ENCODE results near the gene GABRG3. TPM values are rescaled to one million over a fixed set of nuclear protein-coding genes. Genes with fewer than 3 reads are reported as not detected.

GABRG3 gene
- total RNA-seq, 2 donors from 2014 or later: not detected

GRCh38 chr15:27327467-27328025 lies 356.6 kb downstream of the GABRG3 start:
- H3K27me3 Mint-ChIP-seq (ENCODE audit: low read depth): no peaks in the 10 kb centered on the region
- no peaks in the 10 kb centered on the region for H3K4me1 Mint-ChIP-seq (ENCODE audit: low read depth)
- H3K4me3 Mint-ChIP-seq: no peak overlapping the region
- DNase-seq: no peak
- no peaks in the 10 kb centered on the region for H3K36me3 Mint-ChIP-seq (ENCODE audit: insufficient read depth in 2 of 2)
- no peak overlapping the region for H3K27ac Mint-ChIP-seq
- peaks cover 0 to 4% of the 10 kb centered on the region in 2 donors for H3K9me3 Mint-ChIP-seq
- no peak for ATAC-seq (replicated peaks in 1 of 2)

GRCh38 chr15:27328186-27328585 lies 357.2 kb downstream of the GABRG3 start:
- no peak overlapping the region for H3K27ac Mint-ChIP-seq
- no peak for ATAC-seq (replicated peaks in 1 of 2)
- no peaks in the 10 kb centered on the region for H3K36me3 Mint-ChIP-seq (ENCODE audit: insufficient read depth in 2 of 2)
- peaks cover 0 to 4% of the 10 kb centered on the region in 2 donors for H3K9me3 Mint-ChIP-seq
- H3K4me3 Mint-ChIP-seq: no peak overlapping the region
- no peaks in the 10 kb centered on the region for H3K27me3 Mint-ChIP-seq (ENCODE audit: low read depth)
- no peak for DNase-seq
- H3K4me1 Mint-ChIP-seq (ENCODE audit: low read depth): no peaks in the 10 kb centered on the region

- Mint-ChIP-seq H3K9me3 (peaks cover 0 to 4% of the 10 kb centered on the region in 2 donors), H3K27ac (no peak overlapping the region), H3K27me3 (ENCODE audit: low read depth) (no peaks in the 10 kb centered on the region), H3K4me1 (ENCODE audit: low read depth) (no peaks in the 10 kb centered on the region), H3K36me3 (ENCODE audit: insufficient read depth in 2 of 2) (no peaks in the 10 kb centered on the region), H3K4me3 (no peak overlapping the region)
- ATAC-seq (replicated peaks in 1 of 2) (no peak), DNase-seq (no peak)
Observed at GRCh38 chr15:27328608-27329007, 357.6 kb downstream of the GABRG3 start.

GRCh38 chr15:27330326-27330725 lies 359.3 kb downstream of the GABRG3 start:
- Mint-ChIP-seq H3K27me3 (ENCODE audit: low read depth) (no peaks in the 10 kb centered on the region), H3K4me1 (ENCODE audit: low read depth) (no peaks in the 10 kb centered on the region), H3K9me3 (peaks cover 0 to 2% of the 10 kb centered on the region in 2 donors), H3K27ac (no peak overlapping the region), H3K4me3 (no peak overlapping the region), H3K36me3 (ENCODE audit: insufficient read depth in 2 of 2) (no peaks in the 10 kb centered on the region)
- ATAC-seq (replicated peaks in 1 of 2): no peak
- no peak for DNase-seq

DNA sequence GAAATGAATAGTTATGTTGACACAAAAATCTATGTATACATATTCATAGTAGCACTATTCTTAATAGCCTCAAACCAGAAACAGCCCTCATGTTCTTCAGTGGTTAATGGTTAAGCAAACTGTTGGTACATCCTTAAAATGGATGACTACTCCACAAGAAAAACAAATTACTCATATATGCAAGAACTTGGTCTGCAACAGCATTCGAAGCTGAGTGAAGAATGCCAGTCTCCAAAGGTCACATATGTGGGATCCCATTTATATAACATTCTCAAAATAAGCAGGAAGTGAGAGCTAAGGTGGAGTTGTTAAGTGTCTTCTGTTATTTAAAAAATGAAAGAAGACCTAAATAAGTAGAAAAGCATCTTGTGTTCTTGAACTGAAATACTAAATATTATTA lies 365.7 kb downstream of the GABRG3 start:
- ATAC-seq (replicated peaks in 1 of 2): no peak
- Mint-ChIP-seq H3K4me1 (ENCODE audit: low read depth) (no peaks in the 10 kb centered on the region), H3K4me3 (no peak overlapping the region), H3K9me3 (no peaks in the 10 kb centered on the region), H3K27me3 (ENCODE audit: low read depth) (no peaks in the 10 kb centered on the region), H3K36me3 (ENCODE audit: insufficient read depth in 2 of 2) (no peaks in the 10 kb centered on the region), H3K27ac (no peak overlapping the region)
- no peak for DNase-seq

GRCh38 chr15:27339138-27339537 lies 368.2 kb downstream of the GABRG3 start:
- DNase-seq (no peak), ATAC-seq (replicated peaks in 1 of 2) (no peak)
- Mint-ChIP-seq H3K4me1 (ENCODE audit: low read depth) (no peaks in the 10 kb centered on the region), H3K36me3 (ENCODE audit: insufficient read depth in 2 of 2) (no peaks in the 10 kb centered on the region), H3K27ac (no peak overlapping the region), H3K27me3 (ENCODE audit: low read depth) (no peaks in the 10 kb centered on the region), H3K4me3 (no peak overlapping the region), H3K9me3 (peaks cover 0 to 1% of the 10 kb centered on the region in 2 donors)

- Mint-ChIP-seq H3K36me3 (ENCODE audit: insufficient read depth in 2 of 2) (no peaks in the 10 kb centered on the region), H3K27me3 (ENCODE audit: low read depth) (no peaks in the 10 kb centered on the region), H3K27ac (no peak overlapping the region), H3K4me3 (no peak overlapping the region), H3K9me3 (peaks cover 2 to 4% of the 10 kb centered on the region in 2 donors), H3K4me1 (ENCODE audit: low read depth) (no peaks in the 10 kb centered on the region)
- no peak for ATAC-seq (replicated peaks in 1 of 2)
- no peak for DNase-seq
Observed at GRCh38 chr15:27341780-27342343, 370.9 kb downstream of the GABRG3 start.

DNA sequence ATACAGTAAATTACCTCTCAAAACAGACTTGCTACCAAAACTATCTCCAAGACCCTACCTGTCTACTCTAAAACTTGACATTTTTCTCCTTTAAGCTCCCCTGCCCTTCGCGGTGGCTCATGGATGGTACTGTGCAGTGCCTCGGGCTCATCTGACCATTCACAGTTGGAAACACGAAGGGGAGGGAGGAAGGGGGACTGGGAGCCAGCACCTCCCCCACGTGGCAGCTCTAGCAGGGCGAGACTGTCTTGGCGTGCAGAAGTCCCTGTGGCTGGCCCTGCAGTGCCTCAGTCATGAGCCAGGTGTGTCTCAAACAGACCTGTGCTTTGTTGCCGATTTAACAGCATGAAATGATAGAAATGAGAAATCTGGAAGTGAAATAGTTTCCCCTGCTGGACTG lies 372.0 kb downstream of the GABRG3 start:
- Mint-ChIP-seq H3K36me3 (ENCODE audit: insufficient read depth in 2 of 2) (no peaks in the 10 kb centered on the region), H3K4me3 (no peak overlapping the region)
- no peak for DNase-seq

GRCh38 chr15:27352136-27352535 lies 381.2 kb downstream of the GABRG3 start:
- Mint-ChIP-seq H3K27ac (no peak overlapping the region), H3K27me3 (ENCODE audit: low read depth) (no peaks in the 10 kb centered on the region), H3K4me1 (ENCODE audit: low read depth) (no peaks in the 10 kb centered on the region), H3K36me3 (ENCODE audit: insufficient read depth in 2 of 2) (no peaks in the 10 kb centered on the region), H3K4me3 (no peak overlapping the region), H3K9me3 (peaks cover 2 to 3% of the 10 kb centered on the region in 2 donors)
- DNase-seq (no peak), ATAC-seq (replicated peaks in 1 of 2) (no peak)

More for the DNA sequence above, 372.0 kb downstream of the GABRG3 start:
- Mint-ChIP-seq H3K27ac (no peak overlapping the region), H3K9me3 (peaks cover 2 to 5% of the 10 kb centered on the region in 2 donors), H3K27me3 (ENCODE audit: low read depth) (no peaks in the 10 kb centered on the region), H3K4me1 (ENCODE audit: low read depth) (no peaks in the 10 kb centered on the region)
- no peak for ATAC-seq (replicated peaks in 1 of 2)

- H3K27me3 Mint-ChIP-seq (ENCODE audit: low read depth): no peaks in the 10 kb centered on the region
- no peak for DNase-seq
- no peaks in the 10 kb centered on the region for H3K4me1 Mint-ChIP-seq (ENCODE audit: low read depth)
- H3K9me3 Mint-ChIP-seq: peaks cover 2 to 3% of the 10 kb centered on the region in 2 donors
- no peak for ATAC-seq (replicated peaks in 1 of 2)
- H3K27ac Mint-ChIP-seq: no peak overlapping the region
- no peak overlapping the region for H3K4me3 Mint-ChIP-seq
- no peaks in the 10 kb centered on the region for H3K36me3 Mint-ChIP-seq (ENCODE audit: insufficient read depth in 2 of 2)
Observed at GRCh38 chr15:27353856-27354255, 382.9 kb downstream of the GABRG3 start.

DNA sequence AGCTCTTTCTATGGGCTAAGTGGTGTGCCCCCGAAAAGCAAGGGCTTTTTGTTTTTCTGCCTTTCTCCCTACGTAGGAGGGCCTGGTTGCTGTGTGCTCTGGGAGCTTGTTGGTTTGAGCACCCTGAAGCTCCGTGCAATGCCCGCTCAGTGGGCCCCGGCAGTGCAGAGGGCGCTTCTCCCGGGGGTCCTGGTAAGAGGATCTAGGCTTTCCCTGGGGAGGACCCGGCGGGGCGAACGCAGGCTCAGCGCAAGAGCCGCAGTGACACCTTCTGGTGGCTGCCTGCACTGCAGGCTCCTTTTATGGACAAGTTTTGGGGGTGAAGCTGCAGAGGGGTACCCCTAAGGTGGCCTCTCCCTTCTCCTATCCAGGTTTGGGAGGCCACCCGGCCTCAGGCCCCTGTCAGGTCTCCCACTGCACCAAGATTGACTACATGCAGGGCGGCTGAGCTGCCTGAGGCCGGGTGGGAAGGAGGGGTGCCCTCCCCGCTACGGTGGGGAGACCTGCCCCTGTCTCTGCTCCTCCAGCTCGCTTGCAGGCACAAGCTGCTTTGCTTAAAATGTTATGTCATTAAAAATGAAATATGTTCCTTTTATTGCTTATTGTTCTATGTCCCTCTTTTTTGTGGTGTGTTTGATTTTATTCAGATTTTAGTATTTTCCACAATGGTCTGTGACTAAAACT lies 387.9 kb downstream of the GABRG3 start:
- Mint-ChIP-seq H3K27ac (no peak overlapping the region), H3K36me3 (ENCODE audit: insufficient read depth in 2 of 2) (no peaks in the 10 kb centered on the region), H3K9me3 (peaks cover 0 to 2% of the 10 kb centered on the region in 2 donors), H3K4me3 (no peak overlapping the region), H3K4me1 (ENCODE audit: low read depth) (no peaks in the 10 kb centered on the region), H3K27me3 (ENCODE audit: low read depth) (no peaks in the 10 kb centered on the region)
- no peak for ATAC-seq (replicated peaks in 1 of 2)
- DNase-seq: peak; percentile 2 to 16

DNA sequence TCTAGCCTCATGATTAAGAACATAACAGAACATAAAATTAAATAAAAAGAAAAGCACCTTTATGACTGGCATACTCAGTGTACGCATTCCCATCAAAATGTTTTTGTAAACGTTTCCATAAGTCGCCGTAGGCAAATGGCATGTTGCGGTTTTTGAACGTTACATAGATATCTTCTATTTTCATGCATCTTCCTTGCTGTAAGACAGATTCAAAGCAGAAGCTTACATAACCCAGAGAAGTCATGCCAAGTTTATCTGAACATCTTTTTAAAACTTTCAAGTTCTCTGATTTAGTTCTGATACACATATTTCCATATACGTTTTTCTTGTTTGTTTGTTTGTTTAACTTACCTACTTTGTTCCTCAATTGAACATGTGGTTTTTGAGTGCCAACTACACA lies 388.6 kb downstream of the GABRG3 start:
- H3K9me3 Mint-ChIP-seq: peaks cover 0 to 2% of the 10 kb centered on the region in 2 donors
- H3K4me3 Mint-ChIP-seq: no peak overlapping the region
- ATAC-seq (replicated peaks in 1 of 2): no peak
- H3K36me3 Mint-ChIP-seq (ENCODE audit: insufficient read depth in 2 of 2): no peaks in the 10 kb centered on the region
- H3K4me1 Mint-ChIP-seq (ENCODE audit: low read depth): no peaks in the 10 kb centered on the region
- DNase-seq: no peak
- H3K27me3 Mint-ChIP-seq (ENCODE audit: low read depth): no peaks in the 10 kb centered on the region
- no peak overlapping the region for H3K27ac Mint-ChIP-seq

GRCh38 chr15:27360316-27360715 lies 389.3 kb downstream of the GABRG3 start:
- ATAC-seq (replicated peaks in 1 of 2): no peak
- no peak for DNase-seq
- H3K4me3 Mint-ChIP-seq: no peak overlapping the region
- H3K9me3 Mint-ChIP-seq: peaks cover 0 to 3% of the 10 kb centered on the region in 2 donors
- no peaks in the 10 kb centered on the region for H3K4me1 Mint-ChIP-seq (ENCODE audit: low read depth)
- no peaks in the 10 kb centered on the region for H3K36me3 Mint-ChIP-seq (ENCODE audit: insufficient read depth in 2 of 2)
- H3K27ac Mint-ChIP-seq: no peak overlapping the region
- no peaks in the 10 kb centered on the region for H3K27me3 Mint-ChIP-seq (ENCODE audit: low read depth)
